Activated CD8-positive, alpha-beta memory T cell treated with anti-CD3 and anti-CD28 coated beads, Interleukin-2, amount 50 U/mL, for 4 hours (primary cell): ENCODE measurements around the gene RBM15.
A peak's percentile ranks its signal among the peaks of the same experiment; 100 is the strongest.

Experiments used
- DNase-seq: peaks from one replicate; pipeline ENCODE4 v3.0.0-alpha.2; 2020

RBM15 gene

DNA sequence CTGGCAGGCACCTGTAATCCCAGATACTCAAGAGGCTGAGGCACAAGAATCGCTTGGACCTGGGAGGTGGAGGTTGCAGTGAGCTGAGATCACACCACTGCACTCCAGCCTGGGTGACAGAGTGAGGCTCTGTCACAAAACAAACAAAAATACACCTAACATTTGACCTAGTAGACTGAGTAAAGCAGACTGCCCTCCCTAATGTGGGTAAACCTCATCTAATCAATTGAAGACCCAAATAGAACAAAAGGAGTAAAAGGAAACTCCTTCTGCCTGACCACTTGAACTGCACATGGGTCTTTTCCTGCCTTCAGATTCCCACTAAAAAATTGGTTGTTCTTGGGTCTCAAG lies 19.0 kb upstream of the RBM15 start:
- DNase-seq, result no peak

DNA sequence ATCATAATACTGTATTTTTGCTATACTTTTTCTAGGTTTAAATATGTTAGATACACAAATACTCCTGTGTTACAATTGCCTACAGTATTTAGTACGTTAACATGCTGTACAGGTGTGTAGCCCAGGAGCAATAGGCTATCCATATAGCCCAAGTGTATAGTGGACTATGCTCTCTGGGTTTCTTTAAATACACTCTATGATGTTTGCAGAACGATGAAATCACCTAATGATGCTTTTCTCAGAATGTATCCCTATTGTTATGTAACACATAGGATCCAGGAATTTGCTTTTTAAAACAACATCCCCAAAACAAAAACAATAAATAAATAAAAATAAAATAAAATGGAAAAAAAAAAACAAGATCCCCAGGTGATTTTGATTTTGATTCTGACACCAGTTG lies 18.1 kb upstream of the RBM15 start:
- no peak for DNase-seq

DNA sequence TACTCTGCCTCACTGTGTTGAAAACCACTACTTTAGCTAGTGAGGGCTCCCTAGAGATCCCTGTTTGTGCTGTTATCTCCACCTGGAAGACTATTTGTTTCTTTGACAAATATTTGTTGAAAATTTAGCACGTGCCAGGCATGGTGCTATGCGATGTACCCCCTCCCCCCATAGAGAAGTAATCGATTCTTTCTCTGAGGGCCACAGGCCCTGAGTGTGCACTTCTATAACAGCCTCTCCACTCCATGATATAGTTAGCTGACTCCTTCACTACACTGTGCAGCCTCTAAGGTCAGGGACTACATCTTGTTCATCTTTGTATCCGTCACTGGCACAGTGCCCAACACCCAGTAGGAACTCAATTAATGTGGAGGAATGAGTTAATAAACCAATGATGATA lies 17.3 kb upstream of the RBM15 start:
- DNase-seq, result no peak

DNA sequence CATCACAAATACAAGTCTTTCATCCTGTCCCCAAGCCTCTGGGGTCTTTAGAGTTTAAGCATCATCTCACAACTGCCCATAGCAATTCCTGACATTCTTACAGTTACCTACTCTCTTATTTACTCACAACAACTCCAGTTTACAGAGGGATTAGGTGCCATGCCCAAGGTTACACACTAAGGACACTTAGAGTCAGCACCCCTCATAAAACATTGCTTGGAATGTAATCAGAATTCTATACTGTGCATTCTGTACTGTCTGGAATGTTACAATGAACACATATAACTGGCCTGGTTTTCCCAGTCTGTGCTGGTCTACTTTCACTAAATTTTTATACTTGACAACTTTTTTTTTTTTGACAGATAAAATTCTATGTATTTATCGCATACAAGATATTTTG lies 14.5 kb upstream of the RBM15 start:
- no peak for DNase-seq

DNA sequence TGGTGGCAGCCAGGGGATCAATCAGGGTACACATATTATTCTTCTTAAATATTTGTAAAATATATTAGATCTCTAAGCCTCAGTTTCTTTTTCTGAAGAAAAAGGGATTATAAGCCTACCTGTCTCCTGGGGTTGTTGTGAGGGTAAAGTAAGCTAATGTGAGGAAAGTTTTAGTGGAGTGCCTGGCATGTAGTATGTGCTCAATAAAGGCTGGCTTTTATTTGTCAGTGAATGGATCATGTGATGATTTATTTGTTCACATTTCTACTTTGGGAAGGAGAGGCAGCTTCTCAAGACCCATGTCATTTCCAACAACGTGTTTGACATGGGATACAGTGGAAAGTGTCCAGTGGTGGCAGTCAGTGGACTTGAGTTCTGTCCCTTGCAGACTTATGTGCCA lies 12.4 kb upstream of the RBM15 start:
- no peak for DNase-seq

- no peak for DNase-seq
Observed at GRCh38 chr1:110328274-110328673, 10.9 kb upstream of the RBM15 start.

- no peak for DNase-seq
Observed at GRCh38 chr1:110328700-110329099, 10.5 kb upstream of the RBM15 start.

DNA sequence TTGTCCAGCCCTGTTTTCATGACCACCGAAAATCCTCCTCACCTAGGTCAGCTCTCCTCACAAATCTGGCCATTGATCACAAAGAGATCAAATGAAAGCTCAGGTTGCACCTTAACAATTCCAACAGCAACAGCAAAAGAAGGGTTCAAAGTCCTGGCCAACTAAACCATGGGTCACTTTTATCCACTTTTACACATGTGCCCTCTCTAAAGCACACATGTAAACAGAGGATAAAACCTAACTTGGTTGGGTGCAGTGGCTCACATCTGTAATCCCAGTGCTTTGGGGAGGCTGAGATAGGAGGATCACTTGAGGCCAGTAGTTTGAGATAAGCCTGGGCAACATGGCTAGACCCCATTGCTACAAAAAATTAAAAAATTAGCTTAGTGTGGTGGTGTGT lies 3.9 kb upstream of the RBM15 start:
- DNase-seq, result no peak

- DNase-seq, result no peak
Observed at GRCh38 chr1:110336300-110337039, 2.7 kb upstream of the RBM15 start.

- peak; percentile 49 for DNase-seq
Observed at GRCh38 chr1:110337704-110338308, 1.4 kb upstream of the RBM15 start.

- DNase-seq, result peak; percentile 94
Observed at GRCh38 chr1:110338309-110338885, 780 bp upstream of the RBM15 start.

GRCh38 chr1:110339407-110340206 lies 430 bp downstream of the RBM15 start:
- DNase-seq, result peak; percentile 59

GRCh38 chr1:110340207-110340468 lies 961 bp downstream of the RBM15 start:
- peak; percentile 27 for DNase-seq

- no peak for DNase-seq
Observed at GRCh38 chr1:110341146-110341871, 2.1 kb downstream of the RBM15 start.

GRCh38 chr1:110341872-110342331 lies 2.7 kb downstream of the RBM15 start:
- DNase-seq, result no peak

DNA sequence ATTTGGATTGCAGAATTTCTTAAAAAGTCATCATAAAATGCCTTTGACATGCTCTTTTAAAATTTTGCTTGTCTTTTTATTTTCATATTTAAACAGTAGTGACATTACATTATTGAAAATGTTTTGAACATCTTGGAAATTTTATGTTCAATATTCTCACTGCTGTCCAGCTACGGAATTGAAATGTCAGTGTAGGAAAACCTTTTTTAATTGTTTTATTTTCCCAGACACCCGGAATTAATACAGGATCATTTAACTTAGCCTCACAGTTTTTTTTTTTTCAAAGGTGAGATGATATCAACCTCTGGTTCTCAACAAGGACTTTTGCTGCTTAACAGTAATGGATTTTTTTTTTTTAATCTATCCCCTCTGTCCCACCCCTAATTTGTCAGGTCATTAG lies 4.1 kb downstream of the RBM15 start:
- no peak for DNase-seq

GRCh38 chr1:110344152-110344551 lies 5.0 kb downstream of the RBM15 start:
- DNase-seq, result no peak

GRCh38 chr1:110345480-110345879 lies 6.3 kb downstream of the RBM15 start:
- DNase-seq, result no peak

- DNase-seq, result no peak
Observed at GRCh38 chr1:110346690-110347089, 7.5 kb downstream of the RBM15 start.

DNA sequence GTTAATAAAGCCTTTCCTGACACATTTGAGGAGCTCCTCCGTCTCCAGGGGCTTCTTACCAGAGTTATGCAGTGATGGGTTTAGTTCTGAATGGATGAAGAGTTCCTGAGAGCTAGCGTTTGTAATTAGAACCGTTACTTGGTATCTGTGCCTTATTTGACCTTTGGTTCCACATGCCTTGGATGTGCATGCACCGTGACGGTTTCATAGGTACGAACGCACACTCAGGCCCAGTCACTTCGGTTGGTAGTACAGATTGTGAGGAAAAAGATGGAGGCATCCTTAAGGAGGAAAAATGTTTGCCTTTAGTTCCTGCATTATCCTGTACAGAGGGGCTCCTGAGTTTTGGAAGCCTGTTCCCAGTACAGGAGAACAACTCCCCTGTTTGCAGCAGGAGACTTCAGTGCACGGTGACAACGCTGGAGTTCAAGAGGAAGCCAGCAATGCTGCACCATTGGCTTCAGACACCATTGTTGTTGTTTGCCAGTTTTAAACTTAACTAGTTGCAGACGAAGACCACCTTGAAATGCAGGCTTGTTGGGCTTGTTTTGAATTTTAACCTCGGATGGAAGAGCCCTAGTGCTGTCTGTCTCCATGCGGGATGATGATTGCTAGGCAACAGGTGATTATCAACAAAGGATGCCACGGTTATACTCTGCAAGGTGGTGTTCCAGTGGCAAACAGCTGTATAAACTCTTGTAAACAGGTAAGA lies 8.2 kb downstream of the RBM15 start:
- DNase-seq, result no peak

DNA sequence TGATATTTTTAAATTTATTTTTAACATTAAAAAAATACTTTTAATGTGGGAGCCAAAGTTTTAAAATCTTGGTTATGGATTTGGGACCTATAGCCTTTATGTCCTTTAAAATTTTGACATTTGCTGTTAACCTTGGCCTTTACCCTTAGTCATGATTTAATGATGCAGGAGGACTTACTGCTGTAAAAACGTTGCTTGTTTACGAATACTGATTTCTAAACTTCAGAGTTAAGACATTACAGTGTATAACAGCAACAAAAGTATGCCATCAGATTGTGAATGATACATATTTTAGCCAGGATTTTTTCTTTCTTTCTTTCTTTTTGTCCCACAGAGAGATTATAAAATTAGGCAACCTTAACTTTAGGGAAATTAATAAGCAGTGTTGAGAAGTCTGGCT lies 8.9 kb downstream of the RBM15 start:
- DNase-seq, result no peak

GRCh38 chr1:110348771-110349170 lies 9.6 kb downstream of the RBM15 start:
- no peak for DNase-seq

- DNase-seq, result no peak
Observed at GRCh38 chr1:110350360-110350759, 11.2 kb downstream of the RBM15 start.
